ENCODE data around the gene EDEM3.
"Not testable (repeated sequence)": the region's sequence is repeated elsewhere in the genome, so short reads cannot be mapped to it uniquely, and the experiment has no call there.

EDEM3 gene

DNA sequence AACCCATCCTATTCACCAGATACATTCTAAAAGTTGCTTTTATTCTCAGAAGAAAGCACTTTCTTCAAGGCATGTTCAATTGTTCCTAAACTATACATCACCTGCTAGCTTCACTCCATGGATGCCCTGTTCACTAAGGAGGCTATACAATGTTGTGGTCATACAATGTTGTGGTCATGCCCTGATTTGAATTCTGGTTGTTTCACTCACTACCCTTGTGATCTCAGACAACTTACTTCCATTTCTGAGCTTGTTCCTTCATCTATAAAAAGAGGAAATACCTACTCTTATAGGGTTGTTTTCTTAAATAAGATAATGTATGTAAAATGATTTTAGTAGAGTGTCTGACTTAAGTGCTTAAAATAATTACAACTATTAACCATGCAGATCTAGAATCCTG is 19.7 kb downstream of the EDEM3 start:
- no peak for DNase-seq

DNA sequence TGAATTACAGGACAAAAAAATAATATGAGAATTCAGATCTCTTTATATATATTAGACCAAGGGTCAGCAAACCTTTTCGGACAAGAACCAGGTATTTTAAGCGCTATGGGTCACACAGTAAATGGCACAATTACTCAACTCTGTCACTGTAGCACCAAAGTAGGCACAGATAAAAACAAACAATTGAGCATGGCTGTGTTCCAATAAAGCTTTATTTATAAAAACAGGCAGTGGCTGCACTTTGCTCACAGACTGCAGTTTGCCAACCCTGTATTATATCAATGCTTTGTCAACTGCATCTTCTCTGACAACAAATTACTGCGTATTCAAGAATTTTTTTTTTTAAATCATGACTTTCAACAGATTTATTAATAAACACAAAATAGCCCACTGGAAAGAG is 29.8 kb downstream of the EDEM3 start:
- DNase-seq, result no peak

DNA sequence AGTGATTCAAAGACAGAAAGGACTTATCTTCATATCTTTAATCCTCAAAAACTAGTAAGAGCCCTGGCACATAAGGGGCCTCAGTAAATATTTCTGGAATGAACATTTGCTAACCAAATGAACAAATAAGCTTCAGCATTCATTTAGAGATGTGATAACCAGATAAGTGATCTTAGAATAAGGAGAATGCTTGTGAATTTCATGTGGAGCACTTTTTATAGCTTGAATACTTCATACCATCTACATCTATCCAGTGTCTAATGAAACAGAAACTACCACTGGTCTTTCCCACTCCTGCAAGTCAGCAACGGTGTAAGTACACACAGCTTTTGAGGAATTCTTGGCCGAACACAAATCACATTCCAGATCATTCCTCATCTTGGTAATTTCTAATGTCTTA is 38.5 kb downstream of the EDEM3 start:
- DNase-seq, result no peak

DNA sequence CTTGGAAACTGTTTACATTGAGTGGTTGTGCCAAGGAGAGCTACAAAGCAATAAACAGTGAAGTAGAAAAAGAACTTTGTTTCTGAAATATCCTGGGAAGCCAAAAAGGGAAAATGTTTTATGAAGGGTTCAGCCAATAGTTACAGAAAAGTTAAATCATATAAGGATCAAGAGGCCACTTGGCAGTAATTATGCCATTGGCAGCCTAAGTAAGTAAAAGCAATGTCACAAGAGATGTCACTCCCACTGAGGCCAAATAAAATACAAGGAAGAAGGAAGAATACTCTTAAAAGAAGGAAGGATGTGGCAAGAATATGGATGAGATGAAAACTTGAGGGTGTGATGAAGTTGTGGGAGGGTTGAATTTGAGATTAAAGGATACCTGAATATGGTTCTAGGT is 45.2 kb downstream of the EDEM3 start:
- no peak for DNase-seq

DNA sequence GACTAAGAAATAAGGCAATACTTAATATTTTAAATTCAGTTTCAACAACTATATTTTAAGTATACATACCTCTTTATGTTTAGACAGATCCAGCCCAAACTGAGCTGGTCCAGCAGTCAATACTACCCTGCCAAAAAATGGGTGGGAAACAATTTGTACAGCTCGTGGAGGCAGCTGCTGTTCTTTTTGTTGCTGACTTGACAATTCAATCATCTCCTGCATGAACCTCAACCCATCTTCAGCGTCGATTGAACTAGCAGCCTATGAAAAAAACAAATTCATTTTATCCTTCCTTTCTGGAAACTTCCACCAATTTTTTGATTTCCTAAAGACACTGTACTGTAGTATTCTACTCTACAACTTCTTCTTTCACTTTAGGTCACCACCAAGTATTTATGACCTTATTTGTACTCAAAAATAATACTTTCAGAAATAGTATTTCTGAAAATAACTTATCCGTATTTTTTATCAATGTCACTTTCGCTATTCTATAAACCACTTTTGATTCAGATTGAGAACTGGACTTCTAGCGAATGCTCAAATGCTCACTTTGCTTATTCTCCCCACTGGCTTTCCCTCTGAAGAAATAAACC is 46.5 kb downstream of the EDEM3 start:
- no peak for DNase-seq

DNA sequence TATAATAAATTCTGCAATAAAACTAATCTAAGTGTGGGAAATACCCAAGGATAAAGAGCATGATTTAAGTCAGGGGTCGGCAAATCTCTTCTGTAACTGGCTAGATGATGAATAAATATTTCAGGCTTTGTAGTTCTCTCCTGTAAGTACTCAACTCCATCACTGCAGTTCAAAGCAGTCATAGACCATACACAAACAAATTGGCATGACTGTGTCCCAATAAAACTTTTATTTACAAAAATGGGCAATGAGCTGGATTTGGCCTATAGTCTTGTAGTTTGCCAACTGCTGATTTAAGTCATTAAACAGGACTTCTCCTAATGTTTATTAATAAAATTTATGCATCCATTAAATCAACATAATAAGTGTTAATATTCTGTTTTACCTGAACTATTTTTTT is 49.4 kb downstream of the EDEM3 start:
- DNase-seq, result no peak

DNA sequence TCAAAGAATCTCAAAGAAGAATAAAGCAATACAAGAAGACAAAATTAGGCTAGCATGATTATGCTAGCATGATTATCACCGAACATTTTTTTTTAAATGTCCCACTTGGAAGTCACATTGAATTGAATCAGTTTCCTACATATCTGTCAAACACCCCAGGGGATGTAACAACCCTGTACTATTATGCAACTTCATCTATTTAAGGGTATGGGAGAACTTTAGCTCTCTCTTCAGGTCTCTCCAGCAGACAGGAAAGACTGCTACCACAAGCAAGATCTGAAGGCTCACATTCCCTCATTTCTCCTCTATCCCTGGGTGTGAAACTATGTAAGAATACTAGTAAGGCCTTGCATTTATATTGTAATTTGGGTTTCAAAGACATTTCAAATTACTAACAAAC is 52.8 kb downstream of the EDEM3 start:
- DNase-seq, result no peak

DNA sequence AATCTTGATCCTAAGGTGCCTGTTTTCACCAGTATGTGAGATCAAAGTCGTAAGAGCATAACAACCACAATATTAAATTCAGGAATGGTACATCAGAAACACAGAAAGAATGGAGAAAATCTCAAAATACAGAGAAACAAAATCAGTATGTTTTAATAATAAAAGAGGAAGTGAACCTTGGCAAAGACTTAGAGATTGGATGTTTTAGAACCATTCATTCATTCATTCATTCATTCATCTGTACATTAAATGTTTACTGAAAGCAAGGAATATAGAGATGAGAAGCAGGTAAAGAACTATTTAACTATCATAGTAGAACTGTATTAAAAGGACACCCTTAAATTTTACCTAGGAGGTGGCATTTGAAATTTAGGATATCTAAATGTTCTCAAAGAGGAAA is 55.7 kb downstream of the EDEM3 start:
- DNase-seq, result no peak

DNA sequence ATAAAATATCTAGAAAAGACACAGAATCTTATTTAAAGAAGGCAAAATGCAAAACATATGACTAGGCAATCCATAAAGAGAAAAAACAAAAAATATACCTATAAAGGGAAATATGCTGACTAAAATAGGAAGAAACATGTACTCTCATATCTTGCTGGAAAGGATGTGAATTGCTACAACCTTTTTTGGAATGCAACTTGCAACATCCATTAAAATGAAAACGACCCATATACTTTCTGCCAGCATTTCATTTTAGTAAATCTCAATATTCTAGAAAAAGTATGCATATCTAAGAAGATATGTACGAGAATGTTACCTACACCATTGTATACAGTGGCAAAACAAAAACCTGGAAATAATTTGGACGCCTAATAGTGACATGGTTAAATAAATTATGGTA is 56.6 kb downstream of the EDEM3 start:
- no peak for DNase-seq

DNA sequence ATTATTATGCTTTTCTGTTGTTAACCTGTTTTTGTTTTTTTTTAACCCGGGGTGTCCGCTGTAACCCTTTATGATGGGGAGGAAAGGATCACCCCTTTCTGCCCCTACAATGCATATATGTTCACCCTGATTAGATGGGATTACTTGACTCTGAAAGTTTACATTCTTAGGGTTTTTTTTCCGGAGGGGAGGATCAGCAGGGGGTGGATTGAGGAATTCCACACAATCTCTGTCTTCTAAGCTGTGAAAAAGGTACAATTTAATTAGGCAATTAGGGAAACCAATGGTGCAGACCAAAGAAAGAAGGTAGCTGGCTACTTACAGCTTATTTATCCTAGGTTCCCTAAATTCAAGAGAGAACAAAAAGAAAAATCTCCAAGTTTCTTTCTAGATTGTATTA is 58.3 kb downstream of the EDEM3 start:
- DNase-seq, result no peak

DNA sequence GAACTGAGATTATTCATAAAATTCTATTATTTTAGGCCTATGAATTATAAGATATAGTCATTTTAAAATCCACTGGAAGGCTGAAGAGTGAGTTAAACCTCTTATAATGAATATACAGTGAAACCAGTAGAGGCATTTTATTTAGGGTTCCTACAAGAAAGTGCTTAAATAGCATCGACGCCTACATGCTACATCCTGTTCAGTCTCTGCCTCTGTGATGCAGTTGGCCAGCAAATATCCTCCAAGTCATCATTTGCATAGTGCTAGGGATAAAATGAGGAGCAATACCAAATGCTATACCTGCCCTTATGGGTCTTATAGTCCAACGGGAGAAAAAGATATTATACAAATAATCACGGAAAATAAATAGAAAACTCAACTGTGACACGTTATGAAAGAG is 59.6 kb downstream of the EDEM3 start:
- DNase-seq, result no peak

DNA sequence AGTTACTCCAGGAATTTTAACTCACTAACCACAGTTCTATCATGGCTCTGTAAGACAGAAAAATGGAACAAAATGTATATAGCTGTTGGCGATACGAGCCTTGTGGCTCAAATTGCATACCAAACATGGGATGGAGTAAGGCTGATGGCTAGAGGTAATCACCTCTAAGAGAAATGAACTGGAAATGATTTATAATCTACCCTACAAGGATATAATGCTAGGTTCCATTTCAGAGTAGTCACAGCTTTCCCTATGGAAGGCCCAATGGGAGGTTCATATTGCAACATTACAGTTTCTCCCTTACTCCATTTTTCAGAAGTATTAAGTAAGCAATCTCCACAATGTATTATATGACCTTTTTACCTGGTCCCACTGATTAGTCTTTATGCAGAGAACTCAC is 61.6 kb downstream of the EDEM3 start:
- no peak for DNase-seq

DNA sequence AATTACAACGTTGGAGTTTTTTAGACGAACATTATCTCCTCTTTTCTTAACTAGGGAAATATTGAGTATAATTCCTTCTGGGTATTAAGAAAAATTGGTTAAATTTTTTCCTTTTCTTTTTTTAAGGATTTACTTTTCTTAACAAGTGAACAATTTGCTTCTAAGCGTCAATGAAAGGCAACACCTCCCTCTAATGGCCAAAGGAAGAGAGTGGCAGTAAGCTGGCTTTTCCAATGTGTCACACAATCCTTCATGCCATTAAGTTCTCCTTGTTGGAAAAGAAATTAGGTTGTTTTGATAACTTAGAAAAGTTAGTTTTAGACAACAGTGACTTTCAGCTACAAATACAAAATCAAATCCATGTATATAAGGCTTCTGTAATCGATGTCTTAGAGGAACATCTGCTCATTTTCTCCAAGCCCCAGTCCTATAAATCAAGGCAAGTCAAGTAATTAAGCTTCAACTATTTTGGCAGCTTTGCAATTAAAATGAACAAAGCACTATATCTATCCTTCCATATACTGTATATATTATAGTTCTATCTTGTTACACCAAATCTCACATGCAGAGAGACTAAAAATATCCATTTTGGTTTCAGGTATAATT is 62.8 kb downstream of the EDEM3 start:
- peak in 1 of 2 experiments; percentile 20 for DNase-seq

DNA sequence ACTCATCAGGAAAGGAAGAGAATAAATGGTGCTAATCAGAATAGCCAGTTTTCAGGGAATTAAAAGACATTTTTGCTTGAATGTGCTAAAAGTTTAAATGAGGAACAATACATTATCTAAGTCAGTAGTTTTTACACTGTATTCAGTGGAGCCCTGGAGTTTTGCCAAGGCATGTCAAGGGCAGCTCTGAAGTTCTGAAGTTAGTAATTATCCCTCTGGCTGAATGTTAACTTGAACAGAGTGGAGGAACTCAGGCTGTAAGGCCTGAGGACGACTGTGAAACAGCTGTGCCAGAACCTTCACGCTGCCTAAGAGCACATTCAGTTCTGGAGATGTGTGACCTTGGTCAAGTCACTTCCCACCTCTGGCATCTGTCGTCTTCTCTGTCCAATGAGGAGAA is 68.1 kb downstream of the EDEM3 start:
- DNase-seq, result no peak

DNA sequence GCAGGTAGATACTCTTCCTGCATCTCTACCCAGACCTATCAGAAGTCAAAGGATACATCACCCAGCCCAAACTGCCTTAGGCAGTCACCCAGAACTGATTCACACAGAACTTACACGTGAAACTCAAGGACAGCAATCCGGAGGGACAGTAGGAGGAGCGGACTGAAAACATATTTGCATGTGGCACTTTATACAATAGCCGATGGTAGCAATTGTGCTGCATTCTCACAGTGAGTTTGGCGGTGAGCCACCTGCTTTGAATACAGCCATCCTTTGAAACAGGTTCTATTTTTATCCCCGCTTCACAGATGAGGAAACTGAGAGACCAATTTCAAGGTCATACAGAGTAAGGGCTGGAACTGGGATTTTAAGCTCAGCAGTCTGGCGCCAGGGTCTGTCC is 69.5 kb downstream of the EDEM3 start:
- no peak for DNase-seq

DNA sequence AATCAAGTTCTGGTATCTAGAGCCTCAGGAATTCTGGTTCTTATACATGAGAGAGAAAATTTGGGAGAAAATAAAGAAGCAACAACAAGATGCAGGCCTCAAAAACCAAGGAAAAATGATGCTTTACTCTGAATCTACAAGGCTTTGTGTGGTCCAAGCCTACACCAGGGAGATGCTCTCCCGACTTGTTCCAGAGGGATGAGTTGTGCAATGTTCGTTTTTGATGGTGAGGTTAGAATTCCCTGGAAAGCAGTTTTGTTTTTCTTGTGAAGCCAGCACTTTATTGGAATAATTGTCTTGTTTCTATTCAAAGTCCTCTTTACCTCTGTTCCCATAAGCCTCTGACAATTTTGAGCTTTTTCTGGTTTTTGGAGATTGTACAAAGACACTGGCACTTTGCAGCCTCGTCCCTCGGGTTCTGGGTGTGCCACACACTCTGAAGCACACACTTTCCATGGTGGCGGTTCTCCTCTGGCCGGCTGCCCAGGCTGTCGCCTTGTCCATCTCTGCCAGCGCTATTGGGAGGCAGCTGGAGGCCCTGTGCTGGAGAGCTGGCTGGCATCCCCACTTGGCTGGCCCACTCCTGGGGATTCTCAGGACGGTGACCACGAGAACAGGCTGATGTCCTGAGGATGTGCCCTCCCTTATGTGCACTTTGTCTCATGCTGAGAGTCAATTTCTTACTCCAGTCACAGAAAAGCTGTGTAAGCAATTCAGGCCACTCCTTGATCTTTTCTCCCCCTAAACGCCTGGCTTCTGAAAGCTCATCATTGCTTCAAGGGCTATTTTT is 70.2 kb downstream of the EDEM3 start:
- DNase-seq, result no peak

DNA sequence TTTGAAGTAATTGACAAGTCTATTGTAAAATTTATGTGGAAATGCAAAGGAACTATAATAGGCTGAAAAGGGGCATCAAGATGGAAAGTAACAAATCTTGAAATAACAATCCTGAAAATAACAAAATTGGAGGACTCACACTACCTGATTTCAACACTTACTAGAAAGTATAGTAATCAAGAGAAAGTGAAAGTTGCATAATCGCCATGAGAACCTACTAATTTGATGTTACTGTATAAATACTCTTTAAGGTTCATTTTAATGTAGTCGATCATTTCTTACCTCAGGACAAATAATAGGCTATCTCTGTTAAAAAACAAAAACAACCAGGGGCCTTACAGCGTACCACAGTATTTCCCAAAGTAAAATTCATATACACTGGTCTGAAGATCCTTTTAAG is 71.7 kb downstream of the EDEM3 start:
- DNase-seq, result no peak

DNA sequence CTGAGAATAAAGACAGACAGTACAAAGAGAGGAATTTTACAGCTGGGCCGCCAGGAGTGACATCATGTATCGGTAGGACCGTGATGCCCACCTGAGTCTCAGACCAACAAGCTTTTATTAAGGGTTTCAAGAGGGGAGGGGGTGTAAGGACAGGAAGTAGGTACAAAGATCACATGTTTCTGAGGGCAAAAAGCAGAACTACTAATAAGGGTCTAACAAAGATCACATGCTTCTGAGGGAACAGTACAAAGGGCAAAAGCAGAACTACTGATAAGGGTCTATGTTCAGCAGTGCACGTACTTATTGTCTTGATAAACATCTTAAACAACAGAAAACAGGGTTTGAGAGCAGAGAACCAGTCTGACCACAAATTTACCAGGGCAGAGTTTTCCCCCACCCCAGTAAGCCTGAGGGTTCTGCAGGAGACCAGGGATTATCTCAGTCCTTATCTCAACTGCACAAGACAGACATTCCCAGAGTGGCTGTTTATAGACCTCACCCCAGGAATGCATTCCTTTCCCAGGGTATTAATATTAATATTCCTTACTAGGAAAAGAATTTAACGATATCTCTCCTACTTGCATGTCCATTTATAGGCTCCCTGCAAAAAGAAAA is 73.9 kb downstream of the EDEM3 start:
- DNase-seq, result not testable (repeated sequence)

DNA sequence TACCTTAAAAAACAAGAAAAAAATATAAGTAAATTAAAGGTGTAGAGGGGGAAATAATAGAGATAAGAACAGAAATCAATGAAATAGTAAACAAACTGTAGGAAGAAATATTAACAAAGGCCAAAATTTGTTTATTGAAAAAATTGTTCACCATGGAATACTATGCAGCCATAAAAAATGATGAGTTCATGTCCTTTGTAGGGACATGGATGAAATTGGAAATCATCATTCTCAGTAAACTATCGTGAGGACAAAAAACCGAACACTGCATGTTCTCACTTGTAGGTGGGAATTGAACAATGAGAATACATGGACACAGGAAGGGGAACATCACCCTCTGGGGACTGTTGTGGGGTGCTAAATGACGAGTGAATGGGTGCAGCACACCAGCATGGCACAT is 75.2 kb downstream of the EDEM3 start:
- not testable (repeated sequence) for DNase-seq

DNA sequence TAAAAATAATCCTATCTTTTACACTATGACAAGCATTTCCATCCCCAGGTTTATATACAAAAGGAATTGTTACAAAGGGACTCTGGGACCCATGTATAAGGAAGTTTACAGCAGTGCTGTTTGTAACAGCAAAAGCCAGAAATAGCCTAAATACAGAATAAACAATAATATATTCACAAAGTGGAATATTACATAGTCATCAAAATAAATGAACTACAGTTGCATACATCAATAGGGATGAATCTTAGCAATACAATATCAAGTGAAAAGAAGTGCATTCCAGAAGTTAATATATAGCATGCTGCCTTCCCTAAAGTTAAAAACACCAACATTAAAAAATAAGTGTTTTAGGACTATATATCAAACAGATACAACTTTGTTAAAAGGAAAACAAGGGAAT is 77.3 kb downstream of the EDEM3 start:
- DNase-seq, result no peak

DNA sequence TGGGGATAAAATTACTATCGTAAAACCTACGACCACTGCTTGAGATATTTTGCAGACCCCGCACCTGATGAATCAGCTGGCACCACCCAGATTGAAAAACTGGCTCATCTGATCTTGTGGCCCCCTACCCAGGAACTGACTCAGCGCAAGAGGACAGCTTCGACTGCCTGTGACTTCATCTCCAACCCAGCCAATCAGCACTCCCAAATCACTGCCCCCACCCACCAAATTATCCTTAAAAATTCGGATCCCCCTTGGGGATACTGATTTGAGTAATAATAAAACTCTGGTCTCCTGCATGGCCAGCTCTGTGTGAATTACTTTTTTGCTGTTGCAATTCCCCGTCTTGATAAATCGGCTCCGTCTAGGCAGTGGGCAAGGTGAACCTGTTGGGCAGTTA is 81.4 kb downstream of the EDEM3 start:
- no peak for DNase-seq

DNA sequence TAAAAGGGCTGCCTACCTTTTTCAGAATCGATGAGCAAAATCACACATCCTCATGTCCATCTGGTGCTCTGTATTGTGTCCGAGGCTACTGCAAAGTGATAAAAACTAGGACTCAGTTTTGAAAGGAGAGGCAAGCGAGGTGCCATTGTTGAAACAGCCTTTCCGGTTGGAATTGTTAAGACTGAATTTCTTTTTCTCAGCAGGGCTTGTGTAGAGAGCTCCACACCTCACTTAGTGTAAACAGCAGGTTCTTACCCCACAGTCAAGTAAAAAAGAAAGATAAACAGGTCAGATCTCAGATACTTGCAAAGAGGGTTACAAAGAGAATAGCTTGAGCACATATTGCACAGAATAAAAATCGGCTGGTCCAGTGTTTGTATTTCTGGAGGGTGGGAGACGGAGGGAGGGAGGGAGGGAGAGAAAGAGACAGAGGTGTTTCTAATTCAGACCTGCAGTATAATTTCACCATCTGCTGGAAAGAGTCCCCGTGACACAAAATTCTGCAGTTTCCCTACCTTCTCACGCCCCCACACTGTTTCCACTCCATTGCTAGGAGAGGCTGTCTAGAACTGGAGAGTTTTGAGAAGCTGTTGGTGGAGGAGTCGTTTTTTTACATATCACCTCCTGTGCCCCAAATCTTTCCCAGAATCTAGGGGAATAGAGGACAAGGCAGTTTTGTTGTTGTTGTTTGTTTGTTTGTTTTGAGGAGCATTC is 82.5 kb downstream of the EDEM3 start:
- no peak for DNase-seq

DNA sequence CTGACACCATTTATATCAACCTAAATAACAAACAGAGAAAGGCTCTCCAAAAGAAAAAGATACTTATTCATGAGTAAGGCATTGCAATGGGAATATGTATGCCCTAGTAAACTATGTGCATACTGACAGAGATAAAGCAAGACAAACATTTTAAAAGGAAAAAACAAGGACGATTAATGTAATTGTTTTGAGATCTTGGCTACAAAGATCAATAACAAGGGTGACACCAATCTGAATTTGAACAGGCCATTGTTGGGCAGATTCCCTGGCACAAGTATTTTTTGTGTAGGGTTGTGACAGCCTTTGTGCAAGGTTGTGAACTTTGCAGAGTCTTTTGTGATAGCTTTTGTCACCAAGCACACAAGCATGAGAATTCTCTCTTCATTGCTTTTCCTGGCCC is 85.3 kb downstream of the EDEM3 start:
- DNase-seq, result no peak
